ENCODE data around the gene APBB2.

The APBB2 gene

DNA sequence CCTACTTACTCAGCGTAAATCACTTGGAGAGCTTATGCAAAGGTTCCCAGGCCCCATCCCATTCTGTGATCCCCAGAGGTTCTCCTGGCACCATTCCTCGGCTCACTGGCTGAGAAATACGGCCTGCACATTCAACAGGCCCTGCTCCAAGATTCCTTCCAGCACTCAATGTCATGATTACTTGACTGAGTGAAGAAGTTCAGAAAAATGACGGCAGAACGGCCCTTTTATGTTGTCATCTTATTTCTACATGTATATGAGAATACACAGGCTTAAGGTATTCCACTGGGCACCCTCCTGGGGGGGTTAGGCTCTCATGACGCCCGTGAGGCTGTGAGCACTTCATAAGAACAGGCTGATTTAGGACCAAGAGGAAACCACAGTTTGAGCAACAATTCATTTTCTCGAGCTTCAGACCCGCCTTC, 274.0 kb downstream of the APBB2 start:
- H3K4me3 ChIP-seq (ENCODE audit: low read depth, low read length), result no peak overlapping the region
- CTCF ChIA-PET, result interaction anchor here (0.7 to 7.4 kb wide), 3 partner anchors 14 to 43 kb away, joined by 3 to 107 read pairs (median 3); no protein-coding TSS in a partner anchor

DNA sequence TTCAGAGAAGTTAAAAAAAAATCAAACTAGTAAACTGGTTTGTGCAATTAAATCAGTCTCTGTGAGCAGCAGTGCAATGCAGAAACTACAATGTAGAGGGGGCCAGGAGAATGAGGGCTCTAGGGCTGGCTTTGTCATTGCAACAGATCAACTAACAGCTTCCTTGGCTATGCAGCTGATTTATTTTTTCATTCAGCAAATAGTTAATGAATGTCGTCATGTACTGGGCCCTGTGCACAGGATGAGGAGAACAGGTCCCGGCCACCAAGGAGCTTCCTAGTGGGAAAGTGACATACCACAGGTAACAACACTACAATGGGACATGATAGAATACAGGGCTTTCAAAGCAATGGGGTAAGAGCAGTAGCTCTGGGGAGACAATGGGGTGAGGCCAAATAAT, 274.5 kb downstream of the APBB2 start:
- TF ChIP-seq, protein P1, sequence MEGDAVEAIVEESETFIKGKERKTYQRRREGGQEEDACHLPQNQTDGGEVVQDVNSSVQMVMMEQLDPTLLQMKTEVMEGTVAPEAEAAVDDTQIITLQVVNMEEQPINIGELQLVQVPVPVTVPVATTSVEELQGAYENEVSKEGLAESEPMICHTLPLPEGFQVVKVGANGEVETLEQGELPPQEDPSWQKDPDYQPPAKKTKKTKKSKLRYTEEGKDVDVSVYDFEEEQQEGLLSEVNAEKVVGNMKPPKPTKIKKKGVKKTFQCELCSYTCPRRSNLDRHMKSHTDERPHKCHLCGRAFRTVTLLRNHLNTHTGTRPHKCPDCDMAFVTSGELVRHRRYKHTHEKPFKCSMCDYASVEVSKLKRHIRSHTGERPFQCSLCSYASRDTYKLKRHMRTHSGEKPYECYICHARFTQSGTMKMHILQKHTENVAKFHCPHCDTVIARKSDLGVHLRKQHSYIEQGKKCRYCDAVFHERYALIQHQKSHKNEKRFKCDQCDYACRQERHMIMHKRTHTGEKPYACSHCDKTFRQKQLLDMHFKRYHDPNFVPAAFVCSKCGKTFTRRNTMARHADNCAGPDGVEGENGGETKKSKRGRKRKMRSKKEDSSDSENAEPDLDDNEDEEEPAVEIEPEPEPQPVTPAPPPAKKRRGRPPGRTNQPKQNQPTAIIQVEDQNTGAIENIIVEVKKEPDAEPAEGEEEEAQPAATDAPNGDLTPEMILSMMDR (IDR thresholded peaks at IDR 0.05; ENCODE audit: insufficient read depth, low read length, missing control alignments), result no peak
- no peak for DNase-seq (ENCODE audit: low read depth, low spot score)
- ChIA-PET POLR2A (no interaction called here), CTCF (interaction anchor here (0.7 to 7.4 kb wide), 2 partner anchors 14 to 42 kb away, joined by 3 to 107 read pairs; no protein-coding TSS in a partner anchor)
- no peak overlapping the region for H3K4me3 ChIP-seq (ENCODE audit: low read depth, low read length)

More for the DNA sequence above, 274.0 kb downstream of the APBB2 start:
- TF ChIP-seq, protein P1 (IDR thresholded peaks at IDR 0.05; ENCODE audit: insufficient read depth, low read length, missing control alignments), result no peak
- POLR2A ChIA-PET, result no interaction called here
- DNase-seq (ENCODE audit: low read depth, low spot score), result no peak

DNA sequence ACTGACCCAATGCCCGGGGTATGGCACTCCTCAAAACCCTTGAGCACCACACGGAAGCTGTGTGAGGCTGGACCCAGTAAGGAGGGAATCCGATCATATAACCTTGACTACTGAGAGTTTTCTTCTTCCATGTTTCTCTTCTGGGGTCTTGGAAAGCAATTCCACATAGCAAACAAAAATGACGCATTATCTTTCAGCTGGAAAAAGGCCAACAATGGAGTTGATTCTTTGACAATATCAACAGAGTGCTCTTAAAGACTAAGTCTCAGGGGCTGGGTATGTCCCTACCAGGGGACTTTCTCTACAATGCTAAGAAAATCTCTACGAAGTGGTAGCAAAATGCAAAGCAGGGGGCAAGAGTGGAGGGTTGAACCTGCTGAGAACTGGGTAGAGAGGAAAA, 276.0 kb downstream of the APBB2 start:
- CTCF ChIA-PET, result interaction anchor here (1.1 to 7.4 kb wide), 3 partner anchors 12 to 276 kb away, joined by 3 to 107 read pairs (median 6); partner anchors contain the start of gene APBB2
- TF ChIP-seq, protein P1 (IDR thresholded peaks at IDR 0.05; ENCODE audit: insufficient read depth, low read length, missing control alignments), result no peak
- POLR2A ChIA-PET, result no interaction called here
- no peak overlapping the region for H3K4me3 ChIP-seq (ENCODE audit: low read depth, low read length)
- DNase-seq (ENCODE audit: low read depth, low spot score), result no peak

DNA sequence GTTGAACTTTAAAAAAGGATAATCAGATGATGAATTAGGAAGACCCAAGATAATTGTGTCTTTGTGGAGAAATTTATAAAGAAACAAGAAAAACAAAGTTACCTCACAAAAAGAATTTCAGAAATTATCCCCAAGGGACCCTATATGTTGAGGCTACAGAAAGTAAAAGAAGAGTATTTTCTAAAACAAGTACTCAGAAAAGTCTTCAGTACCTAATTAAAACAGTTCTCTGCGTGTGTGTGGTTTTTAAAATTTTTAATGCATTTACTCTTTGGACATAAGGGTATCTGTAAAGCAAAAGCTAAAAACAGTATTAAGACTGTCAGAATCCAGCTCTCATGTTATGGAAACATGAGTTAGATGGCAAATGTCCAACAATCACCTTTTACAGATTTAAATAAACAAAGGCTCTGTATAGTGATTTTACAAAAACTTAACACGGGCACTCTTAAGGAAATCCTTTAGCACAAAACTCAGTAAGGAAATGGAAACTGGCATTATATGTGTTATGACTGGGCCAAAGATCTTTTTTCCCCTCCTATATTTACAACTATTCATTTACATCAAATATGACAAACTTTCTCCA, 277.1 kb downstream of the APBB2 start:
- POLR2A ChIA-PET, result interaction anchor here (1.2 kb wide), 1 partner anchor 319 kb away, joined by 3 read pairs; no protein-coding TSS in a partner anchor
- TF ChIP-seq, protein P1 (IDR thresholded peaks at IDR 0.05; ENCODE audit: insufficient read depth, low read length, missing control alignments), result no peak
- CTCF ChIA-PET, result interaction anchor here (1.0 to 7.4 kb wide), 3 partner anchors 11 to 279 kb away, joined by 3 to 107 read pairs (median 3); partner anchors contain the start of gene APBB2
- no peak for DNase-seq (ENCODE audit: low read depth, low spot score)
- no peak overlapping the region for H3K4me3 ChIP-seq (ENCODE audit: low read depth, low read length)

DNA sequence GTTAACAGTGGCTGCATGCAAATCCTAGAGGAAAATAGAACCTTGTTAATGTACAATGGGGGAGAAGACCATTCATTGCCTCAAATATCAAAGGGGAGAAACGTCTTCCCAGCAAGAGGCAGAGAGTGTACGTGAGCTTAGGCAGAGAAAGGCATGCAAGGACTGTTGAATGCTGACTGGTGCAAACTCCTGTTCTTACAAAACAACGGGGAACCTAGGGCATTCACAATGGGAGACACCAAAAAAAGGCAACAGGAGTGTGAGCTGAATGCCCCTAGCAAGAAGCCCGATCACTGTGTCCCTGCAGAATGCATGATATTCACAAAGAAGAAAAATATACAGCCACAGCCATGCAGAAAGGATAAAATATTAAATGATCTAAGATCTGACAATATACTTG, 279.7 kb downstream of the APBB2 start:
- DNase-seq (ENCODE audit: low read depth, low spot score), result no peak
- ChIA-PET CTCF (interaction anchor here (2.2 kb wide), 1 partner anchor 281 kb away, joined by 9 read pairs; no protein-coding TSS in a partner anchor), POLR2A (no interaction called here)
- no peak overlapping the region for H3K4me3 ChIP-seq (ENCODE audit: low read depth, low read length)
- TF ChIP-seq, protein P1 (IDR thresholded peaks at IDR 0.05; ENCODE audit: insufficient read depth, low read length, missing control alignments), result no peak

DNA sequence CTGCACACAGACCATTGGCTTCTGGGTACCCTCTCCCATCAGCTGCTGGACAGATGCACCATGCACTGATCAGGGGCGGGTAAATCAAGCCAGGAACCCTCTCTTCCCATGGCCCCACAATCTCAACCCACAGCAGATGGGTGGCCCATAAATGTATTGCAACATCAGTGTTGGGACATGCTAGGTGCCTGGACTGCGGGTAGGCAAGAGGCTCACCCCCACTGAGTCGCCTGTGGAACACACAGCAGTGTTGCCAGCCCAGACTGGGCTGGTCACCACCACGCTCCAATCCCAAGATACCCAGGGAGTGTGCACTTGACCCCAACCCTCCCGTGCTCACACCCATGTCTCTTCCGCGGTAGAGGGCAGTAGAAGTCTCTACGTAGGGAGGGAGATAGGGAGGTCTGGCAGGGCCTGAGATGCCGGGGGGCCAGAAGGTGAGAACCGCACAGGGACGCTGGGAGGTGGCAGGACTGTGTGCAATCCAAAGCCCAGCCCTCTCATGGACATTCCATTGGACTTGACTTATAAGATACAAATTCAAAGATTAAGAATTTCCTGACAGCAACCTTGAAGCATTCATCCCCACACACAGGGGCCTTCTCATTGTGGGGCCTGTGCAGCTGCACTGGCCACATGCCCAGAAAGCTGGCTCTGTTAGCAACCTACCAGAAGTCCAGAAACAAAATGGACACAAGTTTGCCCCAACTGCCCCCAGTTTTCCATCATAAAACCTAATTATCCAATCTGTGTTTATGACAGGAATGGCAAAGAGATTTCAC, 280.9 kb downstream of the APBB2 start:
- POLR2A ChIA-PET, result no interaction called here
- CTCF ChIA-PET, result no interaction called here
- H3K4me3 ChIP-seq (ENCODE audit: low read depth, low read length), result no peak overlapping the region
- DNase-seq (ENCODE audit: low read depth, low spot score), result no peak
- TF ChIP-seq, protein P1 (IDR thresholded peaks at IDR 0.05; ENCODE audit: insufficient read depth, low read length, missing control alignments), result no peak
